Measurements from ENCODE around the gene OGFOD3. TPM values are rescaled to one million over a fixed set of nuclear protein-coding genes. Genes with fewer than 3 reads are reported as not detected.

Gene OGFOD3
- total and polyA plus RNA-seq, 2 experiments from 2014 or later: 38.1 to 44.7 TPM

DNA sequence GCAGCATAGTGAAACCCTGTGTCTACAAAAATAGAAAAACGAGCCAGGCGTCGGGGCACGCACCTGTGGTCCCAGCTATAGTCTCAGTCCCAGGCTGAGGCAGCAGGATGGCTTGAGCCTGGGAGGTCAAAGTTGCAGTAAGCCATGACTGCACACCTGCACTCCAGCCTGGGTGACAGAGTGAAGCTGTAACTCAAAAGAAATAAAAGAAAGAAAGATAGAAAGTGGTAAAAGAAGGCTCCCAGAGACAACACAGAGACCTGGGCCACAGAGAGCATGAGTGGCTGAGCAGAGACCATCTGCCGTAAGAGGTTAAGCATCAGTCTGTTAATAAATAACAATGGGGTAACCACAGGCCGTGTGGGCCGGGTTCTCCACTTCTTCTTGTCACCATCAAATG lies 15.5 kb downstream of the OGFOD3 start:
- Histone ChIP-seq H3K27ac (no peak overlapping the region), H3K9ac (no peak overlapping the region), H3K79me2 (ENCODE audit: insufficient read depth) (no peaks in the 10 kb centered on the region), H3K9me3 (ENCODE audit: low read depth) (no peaks in the 10 kb centered on the region), H3K27me3 (replicated peaks; ENCODE audit: insufficient read depth) (no peaks in the 10 kb centered on the region), H3K4me2 (ENCODE audit: unreplicated experiment) (no peak overlapping the region), H3K36me3 (ENCODE audit: low read depth) (no peaks in the 10 kb centered on the region), H4K20me1 (ENCODE audit: insufficient read depth) (no peaks in the 10 kb centered on the region), H3K9me2 (ENCODE audit: insufficient read depth) (no peaks in the 10 kb centered on the region), H3K4me1 (ENCODE audit: insufficient read depth) (peaks cover 13% of the 10 kb centered on the region), H2AFZ (no peak overlapping the region), H3F3A (ENCODE audit: insufficient read depth) (peaks cover 18% of the 10 kb centered on the region), H3K4me3 (no peak overlapping the region)
- 89 to 92% methylated on average over 7 of the region's 7 CpGs for WGBS, 2 experiments (ENCODE audit: low coverage in 1 of 2, low lambda C conversion rate in 2 of 2, missing lambda C conversion rate in 2 of 2)
- in situ Hi-C loops (cut with MboI): no loop called here
- no peak for DNase-seq
- TF ChIP-seq EZH2 (IDR thresholded peaks at IDR 0.05; ENCODE audit: insufficient read depth, poor library complexity, severe bottlenecking) (no peak), EZH2phosphoT487 (IDR thresholded peaks at IDR 0.05; ENCODE audit: insufficient read depth, low read depth) (no peak)

GRCh38 chr17:82400830-82401229 lies 17.6 kb downstream of the OGFOD3 start:
- no peaks in the 10 kb centered on the region for H3K9me2 ChIP-seq (ENCODE audit: insufficient read depth)
- no peaks in the 10 kb centered on the region for H3K79me2 ChIP-seq (ENCODE audit: insufficient read depth)
- no peak overlapping the region for H3K27ac ChIP-seq
- no peak overlapping the region for H2AFZ ChIP-seq
- no peak for DNase-seq
- no peaks in the 10 kb centered on the region for H3K9me3 ChIP-seq (ENCODE audit: low read depth)
- WGBS, 2 experiments (ENCODE audit: low coverage in 1 of 2, low lambda C conversion rate in 2 of 2, missing lambda C conversion rate in 2 of 2): 97% methylated on average over 19 of the region's 19 CpGs
- no peaks in the 10 kb centered on the region for H3K27me3 ChIP-seq (replicated peaks; ENCODE audit: insufficient read depth)
- in situ Hi-C loops (cut with MboI): no loop called here
- no peak overlapping the region for H3K4me3 ChIP-seq
- H3K4me2 ChIP-seq (ENCODE audit: unreplicated experiment): no peak overlapping the region
- TF ChIP-seq EZH2phosphoT487 (IDR thresholded peaks at IDR 0.05; ENCODE audit: insufficient read depth, low read depth) (no peak), EZH2 (IDR thresholded peaks at IDR 0.05; ENCODE audit: insufficient read depth, poor library complexity, severe bottlenecking) (no peak)
- no peaks in the 10 kb centered on the region for H3K36me3 ChIP-seq (ENCODE audit: low read depth)
- no peak overlapping the region for H3K9ac ChIP-seq
- H4K20me1 ChIP-seq (ENCODE audit: insufficient read depth): no peaks in the 10 kb centered on the region
- H3F3A ChIP-seq (ENCODE audit: insufficient read depth): peaks cover 22% of the 10 kb centered on the region
- H3K4me1 ChIP-seq (ENCODE audit: insufficient read depth): peaks cover 23% of the 10 kb centered on the region

DNA sequence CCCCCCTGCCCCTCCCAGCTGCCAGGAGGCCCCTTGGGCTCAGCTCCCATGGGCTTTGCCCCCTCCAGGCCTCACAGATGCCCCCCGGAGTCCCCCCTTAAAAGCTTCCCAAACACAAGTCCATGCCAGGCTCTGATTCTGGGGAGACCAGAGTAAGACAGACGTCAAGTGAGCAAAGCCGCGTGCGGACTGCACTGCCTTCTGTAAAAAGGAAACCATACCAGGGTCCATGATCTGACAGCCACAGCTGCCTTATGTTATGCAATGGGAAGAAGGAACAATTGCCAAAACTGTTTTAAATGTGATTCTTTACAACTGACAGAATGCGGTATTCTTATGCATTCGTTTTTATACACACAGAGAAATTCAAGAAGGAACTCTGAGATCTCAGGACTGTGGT lies 18.2 kb downstream of the OGFOD3 start:
- Histone ChIP-seq H3K79me2 (ENCODE audit: insufficient read depth) (no peaks in the 10 kb centered on the region), H3K4me1 (ENCODE audit: insufficient read depth) (peaks cover 23% of the 10 kb centered on the region), H3K9me2 (ENCODE audit: insufficient read depth) (no peaks in the 10 kb centered on the region), H2AFZ (no peak overlapping the region), H3K4me3 (no peak overlapping the region), H3K9me3 (ENCODE audit: low read depth) (no peaks in the 10 kb centered on the region), H3K27me3 (replicated peaks; ENCODE audit: insufficient read depth) (no peaks in the 10 kb centered on the region), H3K9ac (no peak overlapping the region), H3F3A (ENCODE audit: insufficient read depth) (peaks cover 22% of the 10 kb centered on the region), H3K4me2 (ENCODE audit: unreplicated experiment) (no peak overlapping the region), H3K36me3 (ENCODE audit: low read depth) (no peaks in the 10 kb centered on the region), H4K20me1 (ENCODE audit: insufficient read depth) (no peaks in the 10 kb centered on the region), H3K27ac (no peak overlapping the region)
- no peak for TF ChIP-seq EZH2 (IDR thresholded peaks at IDR 0.05; ENCODE audit: insufficient read depth, poor library complexity, severe bottlenecking)
- no peak for TF ChIP-seq EZH2phosphoT487 (IDR thresholded peaks at IDR 0.05; ENCODE audit: insufficient read depth, low read depth)
- in situ Hi-C loops (cut with MboI): no loop called here
- no peak for DNase-seq
- 72 to 73% methylated on average over 7 of the region's 7 CpGs for WGBS, 2 experiments (ENCODE audit: low coverage in 1 of 2, low lambda C conversion rate in 2 of 2, missing lambda C conversion rate in 2 of 2)

DNA sequence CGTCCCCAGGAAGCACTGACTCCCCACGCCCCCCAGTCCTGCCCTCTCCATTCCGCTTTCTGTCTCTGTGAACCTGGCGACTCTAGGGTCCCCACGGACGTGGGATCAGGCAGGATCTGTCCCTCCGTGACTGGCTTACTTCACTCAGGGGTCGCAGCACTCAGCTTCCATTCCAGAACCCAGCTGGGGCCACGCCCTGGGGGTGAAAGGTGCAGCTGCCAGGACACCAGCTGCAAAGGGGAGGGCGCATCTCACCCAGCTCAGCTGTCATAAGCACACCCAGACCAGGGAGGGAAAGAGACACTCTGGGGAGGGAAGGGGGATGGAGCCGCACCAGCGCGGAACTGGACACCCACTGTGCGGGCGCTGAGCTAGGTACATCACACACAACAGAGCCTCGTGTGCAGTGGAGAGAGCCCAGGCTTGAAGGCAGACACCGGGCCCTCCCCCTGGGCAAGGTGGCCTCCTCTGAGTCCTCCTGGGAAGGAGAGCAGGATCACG lies 18.7 kb downstream of the OGFOD3 start:
- H4K20me1 ChIP-seq (ENCODE audit: insufficient read depth): no peaks in the 10 kb centered on the region
- no peak overlapping the region for H2AFZ ChIP-seq
- H3K4me1 ChIP-seq (ENCODE audit: insufficient read depth): peaks cover 23% of the 10 kb centered on the region
- no peaks in the 10 kb centered on the region for H3K9me3 ChIP-seq (ENCODE audit: low read depth)
- no peak for DNase-seq
- in situ Hi-C loops (cut with MboI): no loop called here
- H3K9me2 ChIP-seq (ENCODE audit: insufficient read depth): no peaks in the 10 kb centered on the region
- 18 to 29% methylated on average over 17 to 18 of the region's 18 CpGs for WGBS, 2 experiments (ENCODE audit: low coverage in 1 of 2, low lambda C conversion rate in 2 of 2, missing lambda C conversion rate in 2 of 2)
- no peak overlapping the region for H3K4me3 ChIP-seq
- H3F3A ChIP-seq (ENCODE audit: insufficient read depth): peaks cover 22% of the 10 kb centered on the region
- no peaks in the 10 kb centered on the region for H3K79me2 ChIP-seq (ENCODE audit: insufficient read depth)
- peak overlapping the region; percentile 49 for H3K27ac ChIP-seq
- peak overlapping the region; percentile 33 for H3K4me2 ChIP-seq (ENCODE audit: unreplicated experiment)
- TF ChIP-seq EZH2 (IDR thresholded peaks at IDR 0.05; ENCODE audit: insufficient read depth, poor library complexity, severe bottlenecking) (no peak), EZH2phosphoT487 (IDR thresholded peaks at IDR 0.05; ENCODE audit: insufficient read depth, low read depth) (no peak)
- no peaks in the 10 kb centered on the region for H3K36me3 ChIP-seq (ENCODE audit: low read depth)
- peak overlapping the region; percentile 44; the same call in 1 of the 2 replicates for H3K9ac ChIP-seq
- H3K27me3 ChIP-seq (replicated peaks; ENCODE audit: insufficient read depth): no peaks in the 10 kb centered on the region

- peak overlapping the region; percentile 49 for H3K27ac ChIP-seq
- DNase-seq: peak; percentile 92
- no peaks in the 10 kb centered on the region for H3K27me3 ChIP-seq (replicated peaks; ENCODE audit: insufficient read depth)
- H3F3A ChIP-seq (ENCODE audit: insufficient read depth): peaks cover 22% of the 10 kb centered on the region
- H3K9me2 ChIP-seq (ENCODE audit: insufficient read depth): no peaks in the 10 kb centered on the region
- no peaks in the 10 kb centered on the region for H3K9me3 ChIP-seq (ENCODE audit: low read depth)
- 1 to 2% methylated on average over 13 of the region's 13 CpGs for WGBS, 2 experiments (ENCODE audit: low coverage in 1 of 2, low lambda C conversion rate in 2 of 2, missing lambda C conversion rate in 2 of 2)
- H3K36me3 ChIP-seq (ENCODE audit: low read depth): no peaks in the 10 kb centered on the region
- peak overlapping the region; percentile 33 for H3K4me2 ChIP-seq (ENCODE audit: unreplicated experiment)
- H3K9ac ChIP-seq: no peak overlapping the region; the same call in 1 of the 2 replicates
- no peak overlapping the region for H3K4me3 ChIP-seq
- peaks cover 23% of the 10 kb centered on the region for H3K4me1 ChIP-seq (ENCODE audit: insufficient read depth)
- in situ Hi-C loops (cut with MboI): no loop called here
- TF ChIP-seq EZH2 (IDR thresholded peaks at IDR 0.05; ENCODE audit: insufficient read depth, poor library complexity, severe bottlenecking): no peak
- TF ChIP-seq EZH2phosphoT487 (IDR thresholded peaks at IDR 0.05; ENCODE audit: insufficient read depth, low read depth): no peak
- H3K79me2 ChIP-seq (ENCODE audit: insufficient read depth): no peaks in the 10 kb centered on the region
- H2AFZ ChIP-seq: no peak overlapping the region
- H4K20me1 ChIP-seq (ENCODE audit: insufficient read depth): no peaks in the 10 kb centered on the region
These were observed 19.3 kb downstream of the OGFOD3 start for GRCh38 chr17:82399041-82399441.

Data from GM23248 (cell line).